LNCaP clone FGC (cell line): Measurements from ENCODE around the gene MS4A6E.
A peak's percentile ranks its signal among the peaks of the same experiment; 100 is the strongest.

Experiments
- DNase-seq: peaks from one replicate; pipeline ENCODE4 v3.0.0-alpha.2; 2011; ENCODE audit warnings: low read depth
- H3K4me3 ChIP-seq: 2 replicates; pipeline ENCODE4 v1.5.1; 2011; ENCODE audit warnings: mild to moderate bottlenecking, low read depth, low read length, control low read depth
- TF ChIP-seq, protein P1 (sequence below): IDR thresholded peaks from 2 replicates; pipeline ENCODE4 v1.5.1; 2012; ENCODE audit warnings: mild to moderate bottlenecking; ENCODE audit not compliant: control insufficient read depth, insufficient read depth; ENCODE audit errors: extremely low read depth

MS4A6E gene

GRCh38 chr11:60315871-60316270 is 11.2 kb upstream of the MS4A6E start:
- TF ChIP-seq, protein P1, sequence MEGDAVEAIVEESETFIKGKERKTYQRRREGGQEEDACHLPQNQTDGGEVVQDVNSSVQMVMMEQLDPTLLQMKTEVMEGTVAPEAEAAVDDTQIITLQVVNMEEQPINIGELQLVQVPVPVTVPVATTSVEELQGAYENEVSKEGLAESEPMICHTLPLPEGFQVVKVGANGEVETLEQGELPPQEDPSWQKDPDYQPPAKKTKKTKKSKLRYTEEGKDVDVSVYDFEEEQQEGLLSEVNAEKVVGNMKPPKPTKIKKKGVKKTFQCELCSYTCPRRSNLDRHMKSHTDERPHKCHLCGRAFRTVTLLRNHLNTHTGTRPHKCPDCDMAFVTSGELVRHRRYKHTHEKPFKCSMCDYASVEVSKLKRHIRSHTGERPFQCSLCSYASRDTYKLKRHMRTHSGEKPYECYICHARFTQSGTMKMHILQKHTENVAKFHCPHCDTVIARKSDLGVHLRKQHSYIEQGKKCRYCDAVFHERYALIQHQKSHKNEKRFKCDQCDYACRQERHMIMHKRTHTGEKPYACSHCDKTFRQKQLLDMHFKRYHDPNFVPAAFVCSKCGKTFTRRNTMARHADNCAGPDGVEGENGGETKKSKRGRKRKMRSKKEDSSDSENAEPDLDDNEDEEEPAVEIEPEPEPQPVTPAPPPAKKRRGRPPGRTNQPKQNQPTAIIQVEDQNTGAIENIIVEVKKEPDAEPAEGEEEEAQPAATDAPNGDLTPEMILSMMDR: no peak
- no peak overlapping the region for H3K4me3 ChIP-seq
- no peak for DNase-seq

GRCh38 chr11:60316317-60316716 is 10.7 kb upstream of the MS4A6E start:
- no peak for DNase-seq
- TF ChIP-seq, protein P1: no peak
- H3K4me3 ChIP-seq: no peak overlapping the region

- no peak for DNase-seq
- no peak overlapping the region for H3K4me3 ChIP-seq
- TF ChIP-seq, protein P1: no peak
These were observed 8.3 kb upstream of the MS4A6E start for GRCh38 chr11:60318726-60319125.

- DNase-seq: no peak
- TF ChIP-seq, protein P1: no peak
- no peak overlapping the region for H3K4me3 ChIP-seq
These were observed 6.0 kb upstream of the MS4A6E start for GRCh38 chr11:60321051-60321450.

GRCh38 chr11:60328460-60328859 is 1.4 kb downstream of the MS4A6E start:
- TF ChIP-seq, protein P1: no peak
- no peak for DNase-seq
- H3K4me3 ChIP-seq: no peak overlapping the region

DNA sequence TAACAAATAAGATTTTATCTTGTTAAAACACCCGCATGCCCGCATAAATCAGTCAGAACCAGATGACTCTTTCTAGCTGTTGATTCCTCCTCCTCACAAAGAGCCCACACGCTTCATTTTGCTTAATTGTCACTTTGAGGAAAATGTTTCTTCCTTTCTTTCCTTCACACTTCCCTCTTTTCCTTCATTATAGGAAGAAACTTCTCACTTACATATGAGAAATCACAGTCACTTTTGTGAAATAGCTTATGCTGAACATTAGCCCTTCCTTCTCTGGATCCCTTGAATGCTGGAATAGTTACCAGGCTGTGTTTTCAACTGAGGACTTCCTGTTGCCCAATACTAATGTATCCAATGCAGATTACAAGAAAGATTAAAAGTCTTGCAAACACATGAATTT is 5.8 kb downstream of the MS4A6E start:
- H3K4me3 ChIP-seq: no peak overlapping the region
- TF ChIP-seq, protein P1: no peak
- no peak for DNase-seq

GRCh38 chr11:60334005-60334620 is 7.1 kb downstream of the MS4A6E start:
- H3K4me3 ChIP-seq: no peak overlapping the region
- peak; percentile 15 for DNase-seq
- TF ChIP-seq, protein P1: peak; percentile 69
